HEK293T (cell line): ENCODE results near the gene AKNA.

Experiments used
- CTCF ChIA-PET: fragments of 350-600 bp; formaldehyde crosslinking; extraction: SDS; loops from one replicate; lab custom pipeline; 2021; ENCODE audit warnings: antibody characterized with exemption, inconsistent platforms; lab: Yijun Ruan, JAX
- POLR2A ChIA-PET: fragments of 350-600 bp; formaldehyde crosslinking; extraction: SDS; loops from one replicate; lab custom pipeline; 2020; ENCODE audit warnings: antibody characterized with exemption, inconsistent platforms; lab: Yijun Ruan, JAX
- DNase-seq: peaks from one replicate; pipeline ENCODE4 v3.0.0; 2012; ENCODE audit warnings: mixed read lengths; ENCODE audit errors: extremely low spot score
- ARNT ChIP-seq: fragments of 450-650 bp; IDR thresholded peaks from 2 replicates; pipeline ENCODE4 v1.6.1; 2017; ENCODE audit warnings: mild to moderate bottlenecking
- BHLHE40 ChIP-seq: fragments of 450-650 bp; IDR thresholded peaks from 2 replicates; pipeline ENCODE4 v1.6.1; 2016; ENCODE audit warnings: mild to moderate bottlenecking, moderate library complexity, borderline replicate concordance
- CTBP1 ChIP-seq: fragments of 450-650 bp; IDR thresholded peaks from 2 replicates; pipeline ENCODE4 v1.6.1; 2016; ENCODE audit warnings: borderline replicate concordance
- ELF4 ChIP-seq: fragments of 450-650 bp; IDR thresholded peaks from 2 replicates; pipeline ENCODE4 v1.6.1; 2017; ENCODE audit warnings: antibody characterized with exemption
- FOXA1 ChIP-seq: fragments of 450-650 bp; IDR thresholded peaks from 2 replicates; pipeline ENCODE4 v1.6.1; 2016; ENCODE audit warnings: mild to moderate bottlenecking
- FOXK2 ChIP-seq: fragments of 450-650 bp; IDR thresholded peaks from 2 replicates; pipeline ENCODE4 v1.6.1; 2016; ENCODE audit warnings: mild to moderate bottlenecking
- FOXM1 ChIP-seq: fragments of 450-650 bp; IDR thresholded peaks from 2 replicates; pipeline ENCODE4 v1.6.1; 2017; ENCODE audit warnings: mild to moderate bottlenecking, borderline replicate concordance
- HDGF ChIP-seq: fragments of 450-650 bp; IDR thresholded peaks from 2 replicates; pipeline ENCODE4 v1.6.1; 2017; ENCODE audit warnings: antibody characterized with exemption, borderline replicate concordance
- L3MBTL2 ChIP-seq: fragments of 450-650 bp; conservative IDR thresholded peaks from 2 replicates; pipeline ENCODE4 v1.6.1; 2016; ENCODE audit warnings: mild to moderate bottlenecking
- LEF1 ChIP-seq: fragments of 450-650 bp; IDR thresholded peaks from 2 replicates; pipeline ENCODE4 v1.6.1; 2017; ENCODE audit warnings: mild to moderate bottlenecking, borderline replicate concordance
- NFRKB ChIP-seq: fragments of 450-650 bp; IDR thresholded peaks from 2 replicates; pipeline ENCODE4 v1.6.1; 2016; ENCODE audit warnings: mild to moderate bottlenecking, moderate library complexity
- SP1 ChIP-seq: fragments of 450-650 bp; IDR thresholded peaks from 2 replicates; pipeline ENCODE4 v1.6.1; 2017
- SUZ12 ChIP-seq: fragments of 450-650 bp; IDR thresholded peaks from 2 replicates; pipeline ENCODE4 v1.6.1; 2016; ENCODE audit warnings: mild to moderate bottlenecking
- TARDBP ChIP-seq: fragments of 450-650 bp; IDR thresholded peaks from 2 replicates; pipeline ENCODE4 v1.6.1; 2016
- ZNF384 ChIP-seq: fragments of 450-650 bp; IDR thresholded peaks from 2 replicates; pipeline ENCODE4 v1.6.1; 2016
- TF ChIP-seq, protein P1 (sequence below): fragments of 450-650 bp; IDR thresholded peaks from 2 replicates; pipeline ENCODE4 v1.6.1; 2016

AKNA gene

DNA sequence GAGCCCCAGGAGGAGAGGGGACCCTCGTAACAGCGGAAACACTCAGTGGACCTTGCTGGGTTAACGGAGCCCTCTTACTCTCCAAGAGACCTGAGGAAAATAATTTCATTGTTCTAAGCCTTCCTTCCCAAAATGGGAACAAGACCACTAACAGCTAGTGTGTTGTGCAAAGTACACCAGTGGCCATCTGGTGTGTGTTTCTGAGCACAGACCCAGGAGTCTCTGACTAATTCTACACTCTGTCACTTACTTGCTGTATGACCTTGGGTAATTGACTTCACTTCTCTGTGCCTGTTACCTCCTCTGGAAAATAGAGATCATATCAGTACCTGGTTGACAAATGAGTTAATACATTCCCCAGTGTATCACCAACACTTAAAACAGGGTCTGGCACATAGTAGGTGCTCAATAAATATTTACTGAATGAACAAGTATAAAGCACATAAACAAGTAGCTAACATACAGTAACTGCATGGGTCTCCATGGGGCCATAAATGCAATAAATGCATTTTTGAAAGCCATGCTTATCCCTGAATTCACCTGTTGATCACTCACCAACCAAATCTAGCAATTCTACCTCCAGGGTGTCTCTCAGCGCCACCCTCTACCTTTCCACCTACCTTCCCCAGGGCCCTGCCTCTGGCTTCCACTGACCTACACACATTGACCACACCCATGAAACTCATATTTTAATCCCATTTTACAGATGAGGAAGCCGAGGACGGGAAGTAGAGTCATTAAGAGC lies 44.7 kb upstream of the AKNA start:
- TF ChIP-seq FOXK2 (no peak), BHLHE40 (no peak), SP1 (no peak), LEF1 (no peak)
- ChIA-PET POLR2A (no interaction called here), CTCF (interaction anchor here (3.1 kb wide), 1 partner anchor 221 kb away, joined by 19 read pairs; no protein-coding TSS in a partner anchor)
- DNase-seq = no peak

DNA sequence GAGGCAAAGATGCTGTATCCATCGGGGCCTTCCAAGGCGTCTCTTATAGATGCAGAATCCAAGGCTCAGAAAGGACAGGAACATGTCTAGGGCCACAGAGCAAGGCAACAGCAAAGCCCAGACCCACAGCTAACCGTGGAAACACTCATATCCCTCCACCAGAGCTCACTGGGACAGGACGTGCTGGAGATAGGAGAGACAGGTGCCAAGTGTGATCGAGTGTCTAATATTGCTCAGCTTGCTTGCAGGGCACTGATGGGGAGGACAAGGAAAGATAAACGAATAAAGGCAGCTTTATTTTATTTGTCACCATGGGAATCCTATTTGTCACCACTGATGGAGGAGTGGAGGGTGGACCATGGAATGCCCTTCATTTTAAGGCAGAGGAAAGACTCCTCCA lies 44.0 kb upstream of the AKNA start:
- TF ChIP-seq, protein P1, sequence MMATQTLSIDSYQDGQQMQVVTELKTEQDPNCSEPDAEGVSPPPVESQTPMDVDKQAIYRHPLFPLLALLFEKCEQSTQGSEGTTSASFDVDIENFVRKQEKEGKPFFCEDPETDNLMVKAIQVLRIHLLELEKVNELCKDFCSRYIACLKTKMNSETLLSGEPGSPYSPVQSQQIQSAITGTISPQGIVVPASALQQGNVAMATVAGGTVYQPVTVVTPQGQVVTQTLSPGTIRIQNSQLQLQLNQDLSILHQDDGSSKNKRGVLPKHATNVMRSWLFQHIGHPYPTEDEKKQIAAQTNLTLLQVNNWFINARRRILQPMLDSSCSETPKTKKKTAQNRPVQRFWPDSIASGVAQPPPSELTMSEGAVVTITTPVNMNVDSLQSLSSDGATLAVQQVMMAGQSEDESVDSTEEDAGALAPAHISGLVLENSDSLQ = no peak
- no peak for TF ChIP-seq CTBP1
- no peak for TF ChIP-seq LEF1
- TF ChIP-seq SP1 = no peak
- no peak for TF ChIP-seq ELF4
- no peak for TF ChIP-seq ZNF384
- TF ChIP-seq FOXK2 = no peak
- no peak for TF ChIP-seq FOXM1
- TF ChIP-seq HDGF = no peak
- TF ChIP-seq TARDBP = no peak
- TF ChIP-seq ARNT = no peak
- TF ChIP-seq L3MBTL2 = no peak
- no peak for TF ChIP-seq SUZ12
- no peak for TF ChIP-seq BHLHE40
- TF ChIP-seq NFRKB = no peak
- TF ChIP-seq FOXA1 = no peak
- POLR2A ChIA-PET = no interaction called here

DNA sequence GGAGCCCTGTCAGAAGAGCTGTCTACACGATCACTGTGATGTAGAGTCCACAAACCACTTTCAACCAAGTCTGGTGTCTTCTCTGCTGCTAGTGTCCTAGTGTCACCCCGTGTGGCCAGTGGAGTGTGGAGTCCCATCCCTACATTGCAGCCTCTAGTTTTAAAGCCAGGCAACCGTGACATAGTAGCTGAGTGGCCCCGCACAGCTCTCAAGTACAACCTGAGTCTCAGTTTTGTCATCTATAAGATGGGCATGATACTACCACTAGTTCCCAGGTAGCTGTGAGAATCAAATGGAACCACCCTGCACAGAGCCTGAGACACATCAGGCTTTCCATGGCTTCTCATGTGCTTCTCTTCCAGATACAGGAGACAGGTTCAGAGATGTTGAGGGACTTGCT lies 43.2 kb upstream of the AKNA start:
- DNase-seq = no peak
- CTCF ChIA-PET = interaction anchor here (0.6 kb wide), 1 partner anchor 211 kb away, joined by 3 read pairs; no protein-coding TSS in a partner anchor
- POLR2A ChIA-PET = interaction anchor here (0.6 kb wide), 1 partner anchor 169 kb away, joined by 3 read pairs; no protein-coding TSS in a partner anchor
- TF ChIP-seq CTBP1 = no peak

More for the DNA sequence above, 44.0 kb upstream of the AKNA start:
- no peak for DNase-seq
- CTCF ChIA-PET = interaction anchor here (0.6 kb wide), 1 partner anchor 210 kb away, joined by 3 read pairs; no protein-coding TSS in a partner anchor

DNA sequence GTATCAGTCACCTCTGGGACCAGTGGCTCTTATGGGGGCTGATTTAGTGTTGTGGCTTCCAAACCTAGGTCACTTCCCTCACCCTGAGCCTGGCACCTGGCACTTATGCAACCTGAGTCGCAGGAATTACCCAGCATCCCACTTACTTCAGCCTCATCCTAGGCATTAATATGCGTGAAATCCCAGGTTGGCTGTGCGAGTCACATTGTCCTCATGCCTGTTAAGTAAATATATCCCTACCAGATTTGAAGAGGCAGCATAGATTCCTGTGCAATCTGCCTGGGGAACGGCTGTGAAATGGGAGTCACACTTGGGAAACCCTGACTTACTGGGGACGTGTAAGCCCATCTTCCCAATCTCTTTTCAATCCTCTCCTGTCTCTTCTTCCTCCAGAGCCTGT lies 42.7 kb upstream of the AKNA start:
- POLR2A ChIA-PET = no interaction called here
- no peak for TF ChIP-seq L3MBTL2
- no peak for TF ChIP-seq ARNT
- no peak for TF ChIP-seq ELF4
- no peak for TF ChIP-seq FOXK2
- TF ChIP-seq ZNF384 = no peak
- TF ChIP-seq FOXA1 = no peak
- no peak for TF ChIP-seq CTBP1
- no peak for TF ChIP-seq NFRKB
- CTCF ChIA-PET = no interaction called here
- DNase-seq = no peak

DNA sequence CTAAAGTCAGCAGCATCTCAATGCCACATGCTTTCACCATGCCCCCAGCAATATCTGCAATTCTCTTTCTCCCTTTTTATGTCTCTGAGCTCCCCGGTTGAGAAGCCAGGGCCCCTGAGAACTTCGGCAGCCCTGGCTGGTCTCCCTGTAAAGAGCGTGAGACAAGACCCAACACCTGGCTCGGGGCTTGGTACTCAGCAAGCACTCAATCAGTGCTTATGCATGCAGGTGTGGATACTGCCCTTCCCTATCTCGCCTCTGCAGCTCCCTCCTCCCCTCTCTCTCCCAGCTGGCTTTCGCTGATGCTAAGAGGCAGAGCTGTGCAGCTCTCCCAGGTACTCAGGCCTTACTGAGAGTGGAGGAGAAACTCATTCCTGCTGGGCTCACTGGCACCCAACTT lies 41.7 kb upstream of the AKNA start:
- ChIA-PET CTCF (no interaction called here), POLR2A (no interaction called here)
- TF ChIP-seq TARDBP = no peak
- no peak for TF ChIP-seq ELF4
- no peak for TF ChIP-seq HDGF
- TF ChIP-seq LEF1 = no peak
- TF ChIP-seq SP1 = no peak
- no peak for TF ChIP-seq ZNF384
- no peak for TF ChIP-seq CTBP1
- no peak for TF ChIP-seq NFRKB
- TF ChIP-seq ARNT = no peak
- TF ChIP-seq L3MBTL2 = no peak
- no peak for TF ChIP-seq BHLHE40
- no peak for TF ChIP-seq FOXK2
- TF ChIP-seq SUZ12 = no peak
- TF ChIP-seq, protein P1 = no peak
- no peak for TF ChIP-seq FOXA1
- no peak for TF ChIP-seq FOXM1
- DNase-seq = no peak

DNA sequence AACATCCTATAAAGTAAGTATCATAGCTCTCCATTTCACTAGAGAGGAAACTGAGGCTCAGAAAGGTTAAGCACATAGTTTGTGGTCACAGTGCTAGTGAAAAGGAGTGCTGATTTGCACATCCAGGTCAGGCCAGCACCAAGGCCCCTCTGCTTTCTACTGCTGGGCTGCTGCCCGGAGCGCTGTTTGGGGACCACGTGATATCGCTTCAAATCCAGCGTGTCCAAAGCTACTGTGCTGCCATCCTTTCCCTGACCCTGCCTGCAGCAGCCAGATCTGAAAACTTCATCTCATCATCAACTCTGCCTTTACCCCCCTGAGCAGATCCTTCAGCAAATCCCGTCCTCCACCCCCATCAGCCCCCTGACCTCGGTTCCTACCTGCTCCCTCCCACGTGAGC lies 40.7 kb upstream of the AKNA start:
- CTCF ChIA-PET = interaction anchor here (0.6 to 1.3 kb wide), 2 partner anchors 22 to 40 kb away, joined by 3 read pairs; partner anchors contain the start of gene AKNA
- DNase-seq = no peak
- POLR2A ChIA-PET = no interaction called here
- TF ChIP-seq FOXA1 = no peak
- TF ChIP-seq SUZ12 = no peak

DNA sequence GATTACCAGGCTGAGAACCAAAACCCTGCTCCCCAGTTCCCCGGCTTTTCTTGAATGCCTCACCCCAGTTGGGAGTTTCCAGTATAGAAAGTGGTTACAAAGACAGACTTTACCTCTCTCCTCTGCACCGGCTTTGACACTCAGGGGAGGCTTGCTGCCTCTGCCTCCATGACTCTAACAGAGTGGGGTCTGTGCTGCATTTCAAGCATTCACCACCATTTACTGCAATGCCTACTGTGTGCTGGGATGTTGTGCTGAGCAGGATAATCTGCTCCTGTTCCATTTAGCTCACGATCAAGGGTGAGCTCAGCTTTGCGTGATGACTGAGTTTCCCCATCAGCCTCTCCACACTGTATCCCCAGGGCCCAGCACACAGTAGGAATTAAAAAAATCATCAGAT lies 39.9 kb upstream of the AKNA start:
- TF ChIP-seq SUZ12 (no peak), LEF1 (no peak), FOXK2 (no peak), BHLHE40 (no peak), ARNT (no peak), HDGF (no peak), SP1 (no peak), TARDBP (no peak), CTBP1 (no peak), L3MBTL2 (no peak), ZNF384 (no peak), FOXA1 (no peak), NFRKB (no peak), FOXM1 (no peak), ELF4 (no peak)
- TF ChIP-seq, protein P1 = no peak
- ChIA-PET POLR2A (no interaction called here), CTCF (interaction anchor here (1.3 kb wide), 1 partner anchor 22 kb away, joined by 3 read pairs; no protein-coding TSS in a partner anchor)
- no peak for DNase-seq
